Body of pancreas (tissue), 4 donors: ENCODE measurements around the gene CSNK1E. TPM values are rescaled to one million over a fixed set of nuclear protein-coding genes. Genes with fewer than 3 reads are reported as not detected.
A peak's percentile ranks its signal among the peaks of the same experiment; 100 is the strongest.

Experiments
- ATAC-seq: fragments of 150-250 bp; one replicate; pipeline ENCODE4 v1.9.1; 2016
- DNase-seq, 4 donors: peaks; one replicate each; pipeline ENCODE4 v3.0.0-alpha.2; 2019
- H3K27ac ChIP-seq, 4 donors: fragments of 200-600 bp; sonication (generic); 1 replicate in 3 of 4; 2 replicates in 1 of 4; pipeline versions ENCODE4 v1.5.1 to v1.6.1; 2016 to 2019; ENCODE audit warnings: mild to moderate bottlenecking in 1 of 4, mixed read lengths in 1 of 4, moderate library complexity in 1 of 4
- H3K27me3 ChIP-seq, 2 donors: fragments of 200-600 bp; sonication (generic); one replicate each; pipeline ENCODE4 v1.6.0; 2016; ENCODE audit warnings: mild to moderate bottlenecking in 1 of 2
- H3K36me3 ChIP-seq, 2 donors: fragments of 200-600 bp; sonication (generic); replicated peaks in 1 of 2; 2 replicates each; pipeline ENCODE4 v1.5.1; 2016; ENCODE audit warnings: low read depth in 2 of 2; ENCODE audit not compliant: insufficient read depth in 1 of 2
- H3K4me1 ChIP-seq: fragments of 200-600 bp; sonication (generic); one replicate; pipeline ENCODE4 v1.6.0; 2016
- H3K4me3 ChIP-seq, 2 donors: fragments of 200-600 bp; sonication (generic); 1 replicate in 1 of 2; 2 replicates in 1 of 2; pipeline ENCODE4 v1.5.1; 2016 to 2019
- H3K9me3 ChIP-seq, 3 donors: fragments of 200-600 bp; sonication (generic); 1 replicate in 2 of 3; 2 replicates in 1 of 3; pipeline ENCODE4 v1.5.1; 2016
- CTCF ChIP-seq, 7 experiments: fragments of 450-650 bp in 4 of 7; fragments of 200-600 bp in 3 of 7; sonication (generic) in 3 of 7; IDR thresholded peaks; one replicate each; pipeline ENCODE4 v1.5.1; 2016 to 2019; ENCODE audit warnings: antibody characterized with exemption in 7 of 7
- POLR2A ChIP-seq, 3 donors: fragments of 450-650 bp; IDR thresholded peaks; one replicate each; pipeline ENCODE4 v1.6.1; 2016; ENCODE audit warnings: antibody characterized with exemption in 3 of 3, mild to moderate bottlenecking in 2 of 3
- WGBS, 2 donors: methylation state at CpG; one replicate each; pipeline ENCODE4 v1.1.5; 2017; 5-methylcytosine and 5-hydroxymethylcytosine counted together
- intact Hi-C: fragments of 100-400 bp; cut with DNase I; formaldehyde crosslinking; loops from one replicate; pipeline ENCODE4 v1.15.1; 2023
- total RNA-seq, 2 donors: library from RNA; depleted of rRNA; stranded (reverse); fragments of >200 nt; gene quantifications; one replicate each; pipeline ENCODE4 v1.1.0, GENCODE V29; 2016

Gene CSNK1E
- total RNA-seq, 2 donors from 2014 or later, result 63.3 to 172 TPM

- Histone ChIP-seq H3K4me3 (no peak overlapping the region), H3K27ac (peak overlapping the region in 1 of 4 donors; percentile 51), H3K4me1 (peaks cover 51% of the 10 kb centered on the region), H3K36me3 (no peaks in the 10 kb centered on the region), H3K27me3 (no peaks in the 10 kb centered on the region), H3K9me3 (no peaks in the 10 kb centered on the region)
- 67 to 71% methylated on average over 4 of the region's 4 CpGs for WGBS, 2 donors
- intact Hi-C loops, result no loop called here
- DNase-seq (no peak), ATAC-seq (no peak)
- TF ChIP-seq CTCF (IDR thresholded peaks at IDR 0.05) (no peak), POLR2A (IDR thresholded peaks at IDR 0.05) (no peak)
Measured at GRCh38 chr22:38311323-38311620, 6.0 kb downstream of the CSNK1E start.

- H3K27me3 ChIP-seq, result no peaks in the 10 kb centered on the region
- no peak for ATAC-seq
- H3K36me3 ChIP-seq, result no peaks in the 10 kb centered on the region
- no peak for DNase-seq
- TF ChIP-seq POLR2A (IDR thresholded peaks at IDR 0.05) (no peak), CTCF (IDR thresholded peaks at IDR 0.05) (no peak)
- intact Hi-C loops, result no loop called here
- peaks cover 56% of the 10 kb centered on the region for H3K4me1 ChIP-seq
- no peaks in the 10 kb centered on the region for H3K9me3 ChIP-seq
- WGBS, 2 donors, result 77 to 84% methylated on average over 13 to 18 of the region's 18 CpGs
- no peak overlapping the region for H3K4me3 ChIP-seq
- H3K27ac ChIP-seq, result peak overlapping the region; percentile 7 to 56 (median 38)
Measured at GRCh38 chr22:38310518-38311322, 6.5 kb downstream of the CSNK1E start.

GRCh38 chr22:38309614-38310517 lies 7.4 kb downstream of the CSNK1E start:
- DNase-seq, result no peak
- intact Hi-C loops, result no loop called here
- TF ChIP-seq CTCF (IDR thresholded peaks at IDR 0.05), result no peak
- H3K4me1 ChIP-seq, result peaks cover 55% of the 10 kb centered on the region
- peak overlapping the region in 3 of 4 donors; percentile 26 to 56 (median 51) for H3K27ac ChIP-seq
- H3K9me3 ChIP-seq, result no peaks in the 10 kb centered on the region
- H3K36me3 ChIP-seq, result no peaks in the 10 kb centered on the region
- no peak overlapping the region for H3K4me3 ChIP-seq
- no peaks in the 10 kb centered on the region for H3K27me3 ChIP-seq
- peak; percentile 15 for ATAC-seq
- 47 to 64% methylated on average over 10 to 18 of the region's 18 CpGs for WGBS, 2 donors

GRCh38 chr22:38308791-38309498 lies 8.3 kb downstream of the CSNK1E start:
- TF ChIP-seq CTCF (IDR thresholded peaks at IDR 0.05) (no peak), POLR2A (IDR thresholded peaks at IDR 0.05) (no peak)
- no peaks in the 10 kb centered on the region for H3K9me3 ChIP-seq
- no peak overlapping the region for H3K4me3 ChIP-seq
- DNase-seq, result no peak
- H3K36me3 ChIP-seq, result peaks cover 0 to 2% of the 10 kb centered on the region in 2 donors
- no peaks in the 10 kb centered on the region for H3K27me3 ChIP-seq
- intact Hi-C loops, result no loop called here
- H3K27ac ChIP-seq, result peak overlapping the region in 2 of 4 donors; percentile 26 to 51
- 76% methylated on average over 9 to 10 of the region's 10 CpGs for WGBS, 2 donors
- ATAC-seq, result no peak
- H3K4me1 ChIP-seq, result peaks cover 55% of the 10 kb centered on the region
